Mesenteric fat pad (tissue), 1 donor: Measurements from ENCODE around the gene SCN4B. TPM values are rescaled to one million over a fixed set of nuclear protein-coding genes. Genes with fewer than 3 reads are reported as not detected.

Experiments
- DNase-seq: peaks from one replicate; pipeline ENCODE4 v3.0.0-alpha.2; 2020; ENCODE audit warnings: low spot score
- total RNA-seq: library from RNA; stranded (reverse); fragmentation: NEBNext Ultra II Directional; extraction: Animal tissue kit (Norgen Biotek cat#: 25700); gene quantifications from one replicate; pipeline ENCODE4 v1.2.1, GENCODE V29; 2021
- donor health status: DM: yes; HTN: yes; CAD: no.

Gene SCN4B
- total RNA-seq, 1 donor from 2014 or later, result 2.3 TPM

- no peak for DNase-seq
Observed at GRCh38 chr11:118175031-118175992, 22.7 kb upstream of the SCN4B start.

- DNase-seq, result no peak
Observed at GRCh38 chr11:118174006-118174567, 21.5 kb upstream of the SCN4B start.

- no peak for DNase-seq
Observed at GRCh38 chr11:118172356-118172755, 19.7 kb upstream of the SCN4B start.

GRCh38 chr11:118171269-118172062 lies 18.8 kb upstream of the SCN4B start:
- DNase-seq, result no peak

GRCh38 chr11:118170882-118171268 lies 18.3 kb upstream of the SCN4B start:
- no peak for DNase-seq

GRCh38 chr11:118170231-118170630 lies 17.6 kb upstream of the SCN4B start:
- DNase-seq, result no peak

GRCh38 chr11:118169300-118170140 lies 16.9 kb upstream of the SCN4B start:
- no peak for DNase-seq

GRCh38 chr11:118168751-118169150 lies 16.1 kb upstream of the SCN4B start:
- DNase-seq, result no peak

GRCh38 chr11:118168316-118168715 lies 15.7 kb upstream of the SCN4B start:
- DNase-seq, result no peak

GRCh38 chr11:118167906-118168305 lies 15.3 kb upstream of the SCN4B start:
- no peak for DNase-seq

- no peak for DNase-seq
Observed at GRCh38 chr11:118167253-118167652, 14.6 kb upstream of the SCN4B start.

- DNase-seq, result no peak
Observed at GRCh38 chr11:118166641-118167040, 14.0 kb upstream of the SCN4B start.

- no peak for DNase-seq
Observed at GRCh38 chr11:118164885-118165284, 12.3 kb upstream of the SCN4B start.

GRCh38 chr11:118163494-118163893 lies 10.9 kb upstream of the SCN4B start:
- no peak for DNase-seq

GRCh38 chr11:118162846-118163245 lies 10.2 kb upstream of the SCN4B start:
- DNase-seq, result no peak

- DNase-seq, result no peak
Observed at GRCh38 chr11:118161786-118162185, 9.2 kb upstream of the SCN4B start.

GRCh38 chr11:118157186-118157895 lies 4.7 kb upstream of the SCN4B start:
- no peak for DNase-seq

GRCh38 chr11:118156531-118157185 lies 4.0 kb upstream of the SCN4B start:
- no peak for DNase-seq

- DNase-seq, result no peak
Observed at GRCh38 chr11:118155776-118156530, 3.3 kb upstream of the SCN4B start.
